Progenitor cell of endocrine pancreas (in vitro differentiated cells): Measurements from ENCODE around the gene GPX2. TPM values are rescaled to one million over a fixed set of nuclear protein-coding genes. Genes with fewer than 3 reads are reported as not detected.

ENCODE experiments used
- DNase-seq: peaks from one replicate; pipeline ENCODE4 v3.0.0; 2021; ENCODE audit warnings: low spot score; ENCODE audit not compliant: unreplicated experiment
- H3K27ac Mint-ChIP-seq: 2 replicates; pipeline ENCODE4 v1.8.0; 2021; ENCODE audit warnings: mild to moderate bottlenecking, moderate library complexity, mixed read lengths
- H3K27me3 Mint-ChIP-seq: 2 replicates; pipeline ENCODE4 v1.8.0; 2021; ENCODE audit warnings: mixed read lengths
- H3K36me3 Mint-ChIP-seq: 2 replicates; pipeline ENCODE4 v1.8.0; 2022; ENCODE audit warnings: mixed read lengths; ENCODE audit not compliant: insufficient read depth
- H3K4me1 Mint-ChIP-seq: 2 replicates; pipeline ENCODE4 v1.8.0; 2021; ENCODE audit warnings: low read depth, mixed read lengths
- H3K4me3 Mint-ChIP-seq: 2 replicates; pipeline ENCODE4 v1.8.0; 2021; ENCODE audit warnings: low read depth, mild to moderate bottlenecking, moderate library complexity, mixed read lengths
- H3K9me3 Mint-ChIP-seq: 2 replicates; pipeline ENCODE4 v1.8.0; 2021; ENCODE audit warnings: low read depth, mixed read lengths
- CTCF ChIP-seq: fragments of 200-600 bp; sonication (generic); IDR thresholded peaks from one replicate; pipeline ENCODE4 v1.5.0; 2021; ENCODE audit warnings: antibody characterized with exemption, mild to moderate bottlenecking; ENCODE audit not compliant: unreplicated experiment
- total RNA-seq: library from RNA; stranded (reverse); gene quantifications from 2 replicates; pipeline ENCODE4 v1.2.1, GENCODE V29; 2021

Gene GPX2
- total RNA-seq, 1 donor from 2014 or later, result 11.0 TPM

DNA sequence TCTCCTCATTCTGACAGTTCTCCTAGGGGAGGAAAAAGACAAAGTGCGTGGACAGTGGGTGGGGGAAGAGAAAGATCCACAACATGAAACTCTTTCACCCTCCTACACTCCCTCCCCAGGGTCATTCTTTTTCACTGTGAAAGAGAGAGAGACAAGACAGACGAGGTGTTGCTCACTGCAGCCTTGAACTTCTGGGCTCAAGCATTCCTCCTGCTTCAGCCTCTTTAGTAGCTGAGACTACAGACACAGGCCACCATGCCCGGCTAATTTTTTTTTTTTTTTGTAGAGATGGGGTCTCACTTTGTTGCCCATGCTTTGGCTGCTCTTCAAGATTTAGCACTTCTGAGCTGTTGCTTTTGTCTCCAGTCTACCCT is 2.7 kb downstream of the GPX2 start:
- H3K27ac Mint-ChIP-seq, result peak overlapping the region; percentile 42
- H3K4me1 Mint-ChIP-seq, result peaks cover 41% of the 10 kb centered on the region
- no peak for DNase-seq
- peaks cover 16% of the 10 kb centered on the region for H3K36me3 Mint-ChIP-seq
- peaks cover 3% of the 10 kb centered on the region for H3K27me3 Mint-ChIP-seq
- H3K4me3 Mint-ChIP-seq, result no peak overlapping the region
- H3K9me3 Mint-ChIP-seq, result no peaks in the 10 kb centered on the region
- no peak for TF ChIP-seq CTCF

- H3K4me3 Mint-ChIP-seq, result peak overlapping the region; percentile 36
Observed at GRCh38 chr14:64938972-64939816, 3.4 kb downstream of the GPX2 start.

DNA sequence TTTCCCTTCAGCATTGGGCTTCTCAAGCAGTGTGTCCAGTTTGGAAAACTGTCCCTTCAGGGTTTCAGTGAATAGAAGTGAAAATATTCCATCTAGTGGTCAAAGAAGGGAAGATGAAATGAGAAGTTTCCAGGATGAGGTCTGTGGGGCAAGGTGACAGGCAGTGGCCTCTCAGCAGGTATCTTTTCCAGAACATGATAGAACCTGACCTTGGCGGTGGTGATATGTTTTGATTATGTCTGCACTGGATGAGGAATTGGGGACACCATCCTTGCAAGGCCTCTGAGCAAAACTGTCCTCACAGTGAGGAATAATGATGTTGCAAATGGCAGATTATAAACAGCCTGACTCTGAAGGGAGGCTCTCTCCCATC is 4.7 kb downstream of the GPX2 start:
- peaks cover 35% of the 10 kb centered on the region for H3K4me1 Mint-ChIP-seq
- no peak overlapping the region for H3K27ac Mint-ChIP-seq
- peaks cover 20% of the 10 kb centered on the region for H3K36me3 Mint-ChIP-seq
- TF ChIP-seq CTCF, result no peak
- DNase-seq, result no peak
- H3K9me3 Mint-ChIP-seq, result no peaks in the 10 kb centered on the region
- peaks cover 3% of the 10 kb centered on the region for H3K27me3 Mint-ChIP-seq
- no peak overlapping the region for H3K4me3 Mint-ChIP-seq

More at GRCh38 chr14:64938972-64939816, 3.4 kb downstream of the GPX2 start:
- DNase-seq, result no peak
- H3K4me1 Mint-ChIP-seq, result peaks cover 41% of the 10 kb centered on the region
- H3K36me3 Mint-ChIP-seq, result peaks cover 18% of the 10 kb centered on the region
- H3K27ac Mint-ChIP-seq, result peak overlapping the region; percentile 86
- TF ChIP-seq CTCF, result no peak
- no peaks in the 10 kb centered on the region for H3K9me3 Mint-ChIP-seq
- H3K27me3 Mint-ChIP-seq, result peaks cover 3% of the 10 kb centered on the region

DNA sequence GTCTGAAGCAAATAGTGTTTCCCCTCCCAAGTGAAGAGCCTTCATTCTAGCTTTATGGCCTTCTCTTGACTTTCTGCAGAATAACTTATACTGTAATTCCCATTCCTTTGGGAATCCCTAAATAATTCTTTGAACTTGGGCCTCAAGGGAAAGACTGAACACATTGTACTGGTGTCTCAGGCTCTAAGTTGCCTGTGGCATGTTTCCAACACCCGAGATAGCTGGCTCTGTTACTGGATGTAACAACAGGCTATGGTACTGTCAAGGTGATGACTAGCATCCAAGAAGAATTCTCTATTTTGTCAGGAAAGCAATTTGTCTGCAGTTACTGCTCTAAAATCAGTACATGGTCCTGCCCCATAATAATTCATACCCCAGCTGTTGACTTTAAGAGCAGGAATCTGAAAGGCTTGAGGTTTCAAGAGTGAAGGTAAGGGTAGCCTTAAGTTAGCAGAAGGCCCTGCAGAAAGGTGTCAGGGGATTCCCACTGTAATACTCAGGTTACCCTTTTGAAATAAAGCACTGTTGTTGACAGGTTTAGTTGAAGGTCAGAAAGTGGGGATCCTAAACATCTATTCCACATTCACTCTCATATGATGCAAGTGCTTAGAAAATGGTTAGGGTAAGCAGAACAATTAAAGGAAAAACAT is 5.2 kb downstream of the GPX2 start:
- no peak overlapping the region for H3K27ac Mint-ChIP-seq
- H3K4me3 Mint-ChIP-seq, result no peak overlapping the region
- peaks cover 33% of the 10 kb centered on the region for H3K4me1 Mint-ChIP-seq
- no peak for TF ChIP-seq CTCF
- H3K9me3 Mint-ChIP-seq, result no peaks in the 10 kb centered on the region
- H3K36me3 Mint-ChIP-seq, result peaks cover 22% of the 10 kb centered on the region
- H3K27me3 Mint-ChIP-seq, result peaks cover 3% of the 10 kb centered on the region
- no peak for DNase-seq

DNA sequence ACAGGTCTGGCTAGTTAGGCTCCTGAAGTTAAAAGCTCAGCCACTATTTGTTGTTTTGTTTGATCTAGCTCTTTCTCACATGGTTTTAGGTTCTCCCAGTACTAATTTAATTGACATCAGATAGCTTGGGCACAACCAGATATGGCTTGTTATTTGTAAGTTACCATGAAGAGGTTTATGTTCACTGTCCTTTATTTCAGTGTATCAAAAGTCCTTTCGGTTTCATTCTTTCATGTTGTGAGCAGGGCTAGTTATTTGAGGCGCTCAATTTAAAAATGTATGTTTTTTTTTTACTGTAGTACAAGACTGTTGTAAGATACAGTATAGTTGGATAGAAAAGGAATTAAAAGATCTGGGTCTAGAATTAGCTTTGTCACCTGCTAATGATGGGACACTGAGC is 7.0 kb downstream of the GPX2 start:
- H3K9me3 Mint-ChIP-seq, result no peaks in the 10 kb centered on the region
- no peak for DNase-seq
- H3K27me3 Mint-ChIP-seq, result peaks cover 3% of the 10 kb centered on the region
- H3K4me3 Mint-ChIP-seq, result no peak overlapping the region
- no peak for TF ChIP-seq CTCF
- no peak overlapping the region for H3K27ac Mint-ChIP-seq
- peaks cover 23% of the 10 kb centered on the region for H3K36me3 Mint-ChIP-seq
- H3K4me1 Mint-ChIP-seq, result peaks cover 33% of the 10 kb centered on the region
